ENCODE measurements around the gene UMODL1.
"Not testable (repeated sequence)": the region's sequence is repeated elsewhere in the genome, so short reads cannot be mapped to it uniquely, and the experiment has no call there.

UMODL1 gene

DNA sequence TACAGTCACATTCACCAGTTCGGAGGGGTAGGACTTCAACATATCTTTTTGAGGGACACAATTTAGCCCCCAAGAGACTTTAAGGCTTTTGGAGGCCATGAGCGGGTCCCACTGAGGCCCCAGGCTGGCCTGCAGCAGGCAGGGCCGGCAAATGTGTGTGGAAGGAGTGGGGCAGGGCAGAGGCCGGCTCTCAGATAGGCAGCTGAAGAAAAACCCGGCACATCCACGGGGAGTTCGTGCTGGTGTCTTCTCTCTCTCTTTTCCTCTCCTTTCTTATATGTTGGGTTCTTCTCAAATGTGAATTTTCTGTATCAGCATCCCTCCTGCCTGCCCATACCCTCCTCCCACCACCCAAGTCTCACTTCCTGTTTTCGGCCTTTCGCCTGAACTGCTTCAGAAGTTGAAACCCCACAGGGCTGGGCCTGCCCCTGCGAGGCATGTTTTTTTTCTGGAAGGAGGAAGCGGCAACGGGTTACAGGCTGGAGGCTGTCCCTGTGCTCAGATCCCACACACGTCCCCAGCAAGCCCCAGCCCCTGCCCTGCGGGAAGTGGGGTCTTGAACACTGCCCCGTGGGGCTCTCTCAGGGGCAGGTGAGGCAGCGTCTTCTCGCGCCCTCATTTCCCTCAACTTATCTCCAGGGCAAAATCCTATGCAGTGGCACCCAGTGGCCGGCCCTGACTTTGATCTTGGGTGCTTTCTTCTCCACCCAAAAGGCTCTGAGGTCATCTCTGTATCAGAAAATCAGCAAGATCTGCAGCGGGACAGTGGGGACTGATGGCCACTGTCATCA is 9.7 kb upstream of the UMODL1 start:
- no peak for DNase-seq (ENCODE audit: low read depth)

DNA sequence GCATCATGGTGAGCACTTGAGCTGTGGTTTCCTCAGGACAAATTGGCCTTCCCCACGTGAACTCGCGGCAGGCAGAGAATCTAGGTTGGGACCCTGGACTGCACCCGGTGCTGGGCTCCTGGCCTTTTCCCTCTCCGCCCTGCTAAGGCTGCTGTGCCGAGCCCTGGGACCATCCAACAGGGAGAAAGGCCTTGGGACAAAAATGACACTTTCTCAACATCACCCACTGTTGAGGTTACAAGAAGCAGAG is 9.2 kb upstream of the UMODL1 start:
- DNase-seq (ENCODE audit: low read depth), result no peak

DNA sequence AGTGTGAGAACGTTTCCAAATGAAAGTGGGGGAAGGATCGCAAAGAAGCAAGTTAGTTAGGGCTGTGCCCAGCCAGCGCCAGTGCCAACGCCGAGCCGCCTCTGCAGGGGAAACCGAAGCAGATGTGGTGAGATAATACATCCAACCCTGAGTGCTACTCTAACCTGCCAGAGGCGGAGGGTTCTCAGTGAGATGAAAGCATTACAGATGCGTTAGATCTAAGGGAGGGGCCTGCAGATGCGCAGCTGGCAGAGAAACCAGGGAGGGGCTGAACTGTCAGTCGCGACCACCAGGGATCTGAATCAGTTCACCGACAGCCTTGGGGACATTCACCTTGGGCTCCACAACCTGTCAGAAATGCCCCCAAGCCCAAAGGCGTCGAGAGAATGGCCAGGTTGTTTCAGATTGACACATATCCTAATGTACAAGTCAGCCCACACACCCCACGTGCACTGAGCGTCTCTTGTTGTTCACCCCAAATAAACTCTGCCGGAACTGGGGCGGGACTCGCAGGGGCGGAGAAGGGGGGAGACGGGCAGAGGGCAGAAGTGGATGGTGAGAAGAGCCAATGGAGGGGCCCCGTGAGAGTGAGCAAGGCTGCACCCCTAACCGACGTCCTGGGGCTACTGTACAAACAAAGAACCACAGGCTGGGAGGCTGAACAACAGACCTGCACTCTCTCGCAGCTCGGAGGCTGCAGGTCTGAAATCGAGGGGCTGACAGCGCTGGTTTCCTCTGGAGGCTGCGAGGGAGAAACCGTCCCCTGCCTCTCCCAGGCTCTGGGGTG is 8.7 kb upstream of the UMODL1 start:
- DNase-seq (ENCODE audit: low read depth), result peak; percentile 50

DNA sequence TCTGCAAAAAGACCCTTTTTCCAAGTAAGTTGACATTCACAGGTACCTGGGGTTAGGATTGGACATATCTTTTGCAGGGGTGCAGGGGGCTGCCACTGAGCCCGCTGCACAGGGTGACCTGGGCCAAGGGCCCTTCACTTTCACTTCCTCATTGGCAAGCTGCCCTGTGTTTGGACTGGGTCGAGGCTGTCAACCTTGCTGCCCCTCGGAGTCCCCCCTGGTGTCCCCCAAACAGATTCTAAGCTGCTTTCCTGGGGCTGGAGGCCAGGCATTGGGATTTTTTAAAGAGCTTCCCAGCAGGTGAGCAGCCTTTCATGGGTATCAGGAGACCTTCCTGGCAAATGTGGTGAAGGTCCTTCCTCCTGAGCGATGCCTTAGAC is 7.9 kb upstream of the UMODL1 start:
- no peak for DNase-seq (ENCODE audit: low read depth)

DNA sequence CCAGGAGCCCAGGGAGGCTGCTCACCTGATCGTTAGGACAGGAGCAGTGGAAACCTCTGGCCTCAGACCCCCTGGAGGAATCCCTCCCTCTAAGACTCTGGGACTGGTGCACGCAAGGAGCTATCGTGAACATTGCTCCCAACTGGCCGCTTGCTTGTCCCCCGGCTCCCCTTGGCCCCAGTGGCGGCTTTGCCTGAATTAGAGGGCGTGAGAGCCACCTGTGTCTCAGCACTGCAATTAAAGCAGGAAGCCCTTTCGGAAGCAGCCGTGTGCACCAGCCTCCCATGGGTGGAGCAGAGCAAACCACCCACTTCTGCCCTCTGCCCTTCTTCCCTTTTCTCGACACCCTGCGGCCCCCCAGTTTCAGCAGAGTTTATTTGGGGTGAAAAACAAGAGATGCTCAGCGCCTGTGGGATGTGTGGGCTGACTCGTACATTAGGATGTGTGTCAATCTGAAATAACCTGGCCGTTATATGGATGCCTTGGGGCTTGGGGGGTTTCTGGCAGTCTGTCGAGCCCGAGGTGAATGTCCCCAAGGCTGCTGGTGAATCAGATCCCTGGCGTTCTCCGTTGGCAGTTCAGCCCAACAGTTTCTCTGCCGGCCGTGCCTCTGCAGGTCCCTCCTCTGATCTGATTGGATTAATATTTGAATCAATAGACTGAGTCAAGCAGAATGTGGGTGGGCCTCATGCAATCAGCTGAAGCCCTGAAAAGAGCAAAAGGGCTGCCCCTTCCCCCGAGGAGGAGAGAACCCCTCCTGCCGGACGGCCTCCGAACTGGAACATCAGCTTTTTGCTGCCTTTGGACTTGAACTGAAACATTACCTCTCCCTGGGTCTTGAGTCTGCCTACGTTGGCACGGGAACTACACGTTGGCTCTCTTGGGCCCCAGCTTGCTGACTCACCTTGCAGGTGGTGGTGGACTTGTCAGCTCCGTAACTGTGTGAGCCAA is 7.3 kb upstream of the UMODL1 start:
- DNase-seq (ENCODE audit: low read depth), result no peak

DNA sequence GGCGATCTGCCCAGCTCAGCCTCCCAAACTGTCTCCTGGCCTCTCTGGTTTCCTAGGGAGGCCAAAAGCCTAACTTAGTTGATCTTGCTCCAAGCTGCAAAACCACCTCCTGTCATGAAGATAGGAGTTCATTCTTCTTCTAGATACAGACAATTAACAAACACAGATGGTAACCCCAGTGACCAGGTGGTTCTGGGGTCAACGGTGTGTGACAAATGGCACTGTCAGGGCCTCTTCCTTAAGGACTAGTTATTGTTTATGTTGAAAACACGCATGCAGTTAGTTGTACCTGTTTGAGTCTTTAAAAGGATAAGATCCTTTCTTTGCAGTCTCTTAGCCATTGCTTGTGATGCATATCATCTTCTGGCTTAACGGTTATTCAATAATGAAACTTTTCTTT is 4.6 kb upstream of the UMODL1 start:
- DNase-seq (ENCODE audit: low read depth), result no peak

DNA sequence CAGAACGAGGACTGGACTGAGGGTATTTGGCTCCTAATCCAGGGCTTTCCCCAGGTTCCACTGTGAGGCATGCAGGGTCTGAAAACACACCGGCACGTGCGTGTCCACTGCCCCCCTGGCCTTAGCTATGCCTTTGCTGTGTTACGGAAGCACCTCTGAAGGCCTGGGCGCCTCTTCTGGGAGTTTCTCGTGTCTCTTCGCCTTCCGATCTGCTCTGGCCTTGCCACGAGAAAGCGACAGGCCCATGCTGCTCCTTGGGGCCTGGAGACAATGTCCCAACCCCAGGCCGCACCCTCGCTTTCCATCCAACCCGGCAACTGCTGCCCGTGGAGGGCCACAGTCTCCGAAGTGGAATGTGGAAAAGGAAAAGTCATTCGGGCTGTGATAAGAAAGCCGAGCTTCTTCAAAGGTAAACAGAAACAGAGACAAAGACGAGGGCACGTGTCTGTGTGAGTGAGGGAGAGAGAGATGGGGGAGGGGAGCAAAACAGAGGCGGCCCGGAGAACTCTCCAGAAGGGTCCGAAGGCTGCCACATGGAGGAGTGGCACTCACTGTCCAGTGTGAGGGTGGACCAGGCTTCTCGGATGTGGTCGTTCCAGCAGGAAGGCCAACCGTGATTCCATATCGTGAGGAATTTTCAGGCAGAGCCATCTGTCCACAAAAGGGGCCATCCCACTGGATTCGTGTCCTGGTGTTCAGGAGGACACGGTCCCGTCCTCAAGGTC is 3.4 kb upstream of the UMODL1 start:
- DNase-seq (ENCODE audit: low read depth), result no peak

DNA sequence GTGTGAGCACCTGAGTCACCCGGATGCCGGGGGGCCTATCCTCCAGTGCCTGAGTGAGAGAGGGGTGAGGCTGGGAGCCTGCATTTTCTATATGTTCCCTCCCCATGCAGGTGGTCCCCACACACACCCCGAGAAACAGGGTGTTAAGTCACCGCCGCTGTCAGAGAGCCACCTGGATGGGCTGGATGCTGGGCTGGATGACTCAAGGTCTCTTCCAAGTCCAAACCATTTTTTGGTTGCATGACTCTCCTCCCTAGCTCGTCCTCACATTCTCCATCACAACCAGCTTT is 2.9 kb upstream of the UMODL1 start:
- DNase-seq (ENCODE audit: low read depth), result no peak

DNA sequence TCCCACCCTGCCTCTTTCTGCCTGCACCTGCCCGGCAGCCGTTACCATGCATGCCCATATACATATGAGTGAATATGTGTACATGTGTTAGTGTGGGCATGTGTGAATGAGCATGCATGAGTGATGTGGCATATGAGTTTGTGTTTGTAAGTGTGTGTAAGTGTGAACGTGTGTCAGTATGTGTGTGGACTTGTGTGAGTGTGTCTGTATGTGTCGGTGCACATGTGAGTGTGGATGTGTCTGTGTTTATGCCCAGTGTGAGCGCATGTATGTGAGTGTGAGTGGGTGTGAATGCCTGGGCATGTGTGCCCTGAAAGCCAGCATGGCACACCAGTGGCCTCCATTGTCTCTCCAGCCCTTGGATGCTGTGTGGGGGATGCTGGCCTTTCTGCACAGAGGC is 2.5 kb upstream of the UMODL1 start:
- DNase-seq (ENCODE audit: low read depth), result no peak

DNA sequence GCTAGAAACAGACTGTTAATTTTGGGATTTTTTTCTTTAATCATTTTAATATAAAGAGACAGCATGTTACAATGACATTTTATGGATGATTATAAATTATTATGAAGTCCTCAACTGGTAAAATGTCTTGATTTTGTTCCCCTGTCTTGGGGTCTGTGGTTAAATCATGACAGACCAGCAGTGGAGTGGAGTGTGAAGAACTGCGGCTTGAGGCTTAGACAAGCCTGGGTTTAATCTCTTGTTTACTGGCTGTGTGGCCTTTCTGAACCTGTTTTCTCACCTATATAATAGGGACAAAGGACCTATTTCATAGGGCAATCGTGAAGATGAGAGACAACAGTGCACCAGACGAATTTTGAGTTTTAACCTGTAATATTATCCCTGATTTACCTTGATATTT is 1.8 kb upstream of the UMODL1 start:
- DNase-seq (ENCODE audit: low read depth), result no peak

DNA sequence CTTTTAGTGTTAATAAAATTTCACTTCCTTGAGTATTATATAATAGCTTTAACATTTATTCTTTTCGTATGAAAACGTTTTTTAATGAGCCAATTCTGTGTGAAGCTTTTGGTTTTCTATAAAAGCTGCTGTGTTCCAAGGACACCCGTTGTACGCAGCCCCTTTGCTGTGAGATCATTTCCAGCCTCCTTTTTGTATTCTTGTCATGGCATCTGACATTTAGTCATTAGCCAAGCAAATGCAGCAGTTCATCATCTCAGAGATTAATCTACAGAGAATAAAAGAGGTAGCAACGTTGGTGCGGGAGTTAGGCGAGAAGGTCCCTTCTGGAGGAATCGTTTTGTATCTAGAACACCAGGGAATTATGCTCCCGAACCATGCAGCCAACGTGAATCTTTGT is 1.3 kb upstream of the UMODL1 start:
- no peak for DNase-seq (ENCODE audit: low read depth)

DNA sequence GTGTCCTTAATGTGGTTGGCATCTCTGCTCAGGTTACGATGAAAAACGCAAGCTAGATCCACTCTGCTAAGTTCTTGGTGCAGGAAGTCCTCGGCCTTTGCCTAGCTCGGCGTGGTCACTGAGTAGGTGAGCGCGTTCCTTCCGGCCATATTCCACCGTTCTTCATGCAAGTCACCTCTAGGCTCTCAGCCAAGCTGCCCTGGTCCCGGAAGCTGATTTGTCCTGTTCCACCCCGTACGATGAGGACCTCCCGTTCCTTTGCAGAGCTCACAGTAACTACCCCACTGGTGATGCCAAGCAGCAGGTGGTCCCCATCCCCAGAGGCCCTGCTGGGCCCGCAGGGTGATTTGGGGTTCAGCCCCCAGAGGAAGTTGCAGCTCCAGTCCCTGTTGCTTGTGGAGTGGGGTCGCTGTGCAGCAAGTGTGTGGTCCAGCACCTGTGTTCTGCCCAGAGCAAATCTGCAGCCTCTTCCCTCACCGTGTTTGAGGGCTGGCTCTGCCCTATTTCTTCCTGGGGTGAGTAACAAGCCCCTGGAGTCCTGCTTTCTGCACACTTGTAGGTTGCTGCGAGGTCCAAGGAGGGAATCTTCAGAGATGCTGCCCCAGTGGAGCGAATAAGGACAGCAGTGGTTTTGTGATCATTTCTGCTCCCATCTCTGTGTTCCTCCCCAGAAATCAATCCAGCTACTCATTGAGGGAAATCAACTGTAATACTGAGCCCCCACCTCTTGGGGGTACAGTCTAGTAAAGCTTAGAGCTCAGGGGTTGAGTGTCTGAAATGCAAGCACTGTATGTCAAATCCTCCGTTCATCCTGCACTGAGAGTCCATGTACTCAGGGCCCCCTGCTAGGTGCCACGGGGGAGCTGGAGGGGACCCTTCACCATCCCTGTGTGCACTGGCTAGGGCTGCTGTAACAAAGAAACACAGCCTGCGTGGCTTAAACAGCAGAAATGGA is 2.3 kb downstream of the UMODL1 start:
- DNase-seq (ENCODE audit: low read depth), result no peak

DNA sequence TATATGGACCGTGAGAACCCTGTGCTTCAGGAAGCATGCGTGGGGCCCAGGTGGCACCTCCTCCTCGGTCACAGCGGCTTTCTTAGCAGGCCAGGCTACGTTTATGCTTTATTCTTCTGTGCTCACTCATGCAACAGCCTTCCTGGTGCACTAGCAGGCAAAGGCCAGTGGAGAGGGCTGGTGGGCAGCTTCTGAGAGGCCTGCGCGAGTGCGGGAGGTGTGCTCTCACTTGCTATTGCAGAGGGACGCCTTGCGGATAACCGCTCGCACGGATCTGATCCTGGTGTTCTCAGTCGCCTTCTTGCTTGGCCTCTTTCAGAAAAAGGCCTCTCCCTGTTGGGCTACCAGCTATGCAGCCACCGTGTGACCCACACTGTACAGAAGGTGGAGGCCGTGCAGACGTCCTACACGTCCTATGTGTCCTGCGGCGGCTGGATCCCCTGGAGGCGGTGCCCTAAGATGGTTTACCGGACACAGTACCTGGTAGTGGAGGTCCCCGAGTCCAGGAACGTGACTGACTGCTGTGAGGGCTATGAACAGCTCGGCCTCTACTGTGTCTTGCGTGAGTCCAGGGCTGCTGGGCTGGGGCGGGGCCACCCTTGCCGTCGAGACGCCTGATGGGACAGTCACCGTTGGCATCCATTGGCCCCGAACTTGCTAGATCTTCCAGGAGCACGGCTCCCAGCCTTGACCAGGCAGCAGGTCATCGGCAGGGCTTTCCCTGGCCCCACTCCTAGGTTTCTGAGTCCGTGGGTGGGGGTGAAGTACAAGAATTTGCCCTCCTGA is 4.8 kb downstream of the UMODL1 start:
- DNase-seq (ENCODE audit: low read depth), result no peak

DNA sequence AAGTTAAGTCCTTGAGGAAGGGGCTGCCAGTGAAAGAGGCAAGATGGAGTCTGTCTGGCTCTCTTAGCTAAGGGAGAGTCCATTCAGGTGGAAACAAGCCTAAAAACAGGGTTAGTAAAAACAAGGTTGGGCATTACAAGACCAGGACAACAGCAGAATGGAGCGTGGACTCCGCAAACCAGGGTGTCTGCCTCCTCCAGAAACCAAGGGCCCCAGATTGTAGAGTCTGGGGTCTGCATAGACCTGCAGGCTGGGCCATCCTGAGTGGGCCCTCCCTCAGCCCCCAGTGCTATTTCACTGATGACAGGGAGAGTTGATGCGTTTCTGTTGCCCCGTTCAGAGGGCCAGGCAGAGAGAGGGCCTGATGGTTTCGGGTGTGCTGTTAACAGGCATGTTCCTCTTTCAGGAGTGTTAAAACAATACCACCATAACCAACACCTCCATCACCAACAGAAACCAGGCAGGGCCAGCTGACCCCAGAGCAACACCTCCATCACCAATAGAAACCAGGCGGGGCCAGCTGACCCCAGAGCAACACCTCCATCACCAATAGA is 6.6 kb downstream of the UMODL1 start:
- not testable (repeated sequence) for DNase-seq (ENCODE audit: low read depth)

DNA sequence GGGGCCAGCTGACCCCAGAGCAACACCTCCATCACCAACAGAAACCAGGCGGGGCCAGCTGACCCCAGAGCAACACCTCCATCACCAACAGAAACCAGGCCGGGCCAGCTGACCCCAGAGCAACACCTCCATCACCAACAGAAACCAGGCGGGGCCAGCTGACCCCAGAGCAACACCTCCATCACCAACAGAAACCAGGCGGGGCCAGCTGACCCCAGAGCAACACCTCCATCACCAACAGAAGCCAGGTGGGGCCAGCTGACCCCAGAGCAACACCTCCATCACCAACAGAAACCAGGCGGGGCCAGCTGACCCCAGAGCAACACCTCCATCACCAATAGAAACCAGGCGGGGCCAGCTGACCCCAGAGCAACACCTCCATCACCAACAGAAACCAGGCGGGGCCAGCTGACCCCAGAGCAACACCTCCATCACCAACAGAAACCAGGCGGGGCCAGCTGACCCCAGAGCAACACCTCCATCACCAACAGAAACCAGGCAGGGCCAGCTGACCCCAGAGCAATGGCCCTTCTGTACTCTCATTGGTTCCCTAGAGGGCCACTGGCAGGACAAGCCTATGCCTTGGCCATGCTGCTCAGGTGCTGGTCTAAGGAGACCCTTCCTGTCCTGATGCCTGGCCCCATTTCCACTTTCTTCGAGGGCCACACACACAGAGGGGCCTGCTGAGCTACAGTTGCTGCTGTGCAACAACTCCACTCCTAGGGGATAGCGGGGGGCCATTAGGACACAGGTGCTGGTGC is 7.3 kb downstream of the UMODL1 start:
- DNase-seq (ENCODE audit: low read depth), result not testable (repeated sequence)

DNA sequence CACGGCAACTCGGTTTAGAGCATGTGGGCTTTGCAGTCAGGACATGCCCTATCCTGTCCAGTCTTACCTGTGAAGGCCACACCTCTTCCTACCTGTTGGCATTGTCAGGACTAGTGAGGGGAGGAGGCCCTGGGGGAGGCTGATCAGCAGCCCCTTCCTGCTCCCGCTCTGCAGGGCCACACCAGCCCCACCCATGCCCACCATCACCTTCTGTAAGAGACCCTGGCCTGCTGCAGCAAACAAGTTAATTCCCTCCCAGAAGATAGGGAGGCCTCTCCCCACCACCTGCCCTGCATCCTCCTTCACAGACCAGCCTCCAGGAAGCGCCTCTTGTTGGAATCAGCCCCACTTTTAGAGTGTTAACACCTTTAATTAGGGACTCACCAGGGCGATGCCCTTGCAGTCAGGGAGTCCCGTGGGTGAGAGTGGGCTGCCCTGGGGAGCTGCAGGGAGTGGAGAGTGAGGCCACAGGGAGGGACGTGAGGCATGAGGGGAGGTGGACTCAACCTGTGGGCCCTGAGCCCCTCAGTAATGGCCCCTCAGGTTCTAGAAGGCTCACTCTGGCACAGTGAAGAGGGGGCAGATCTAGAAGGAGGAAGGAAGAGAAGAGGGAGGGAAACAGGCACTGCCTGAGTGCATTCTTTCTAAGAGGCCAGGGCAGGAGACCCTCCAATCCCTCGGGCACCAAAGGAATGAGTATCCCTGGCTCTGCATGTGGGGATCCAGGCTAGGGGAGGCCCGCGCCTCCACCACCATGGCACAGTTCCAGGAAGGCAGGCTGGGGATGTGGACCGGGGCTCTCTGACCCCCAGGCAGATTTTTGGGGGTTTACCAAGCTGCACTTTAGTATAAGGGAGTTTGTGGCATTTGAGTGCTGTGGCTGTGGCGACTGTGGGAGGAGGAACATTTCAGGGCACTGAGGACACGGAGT is 8.2 kb downstream of the UMODL1 start:
- DNase-seq (ENCODE audit: low read depth), result no peak

DNA sequence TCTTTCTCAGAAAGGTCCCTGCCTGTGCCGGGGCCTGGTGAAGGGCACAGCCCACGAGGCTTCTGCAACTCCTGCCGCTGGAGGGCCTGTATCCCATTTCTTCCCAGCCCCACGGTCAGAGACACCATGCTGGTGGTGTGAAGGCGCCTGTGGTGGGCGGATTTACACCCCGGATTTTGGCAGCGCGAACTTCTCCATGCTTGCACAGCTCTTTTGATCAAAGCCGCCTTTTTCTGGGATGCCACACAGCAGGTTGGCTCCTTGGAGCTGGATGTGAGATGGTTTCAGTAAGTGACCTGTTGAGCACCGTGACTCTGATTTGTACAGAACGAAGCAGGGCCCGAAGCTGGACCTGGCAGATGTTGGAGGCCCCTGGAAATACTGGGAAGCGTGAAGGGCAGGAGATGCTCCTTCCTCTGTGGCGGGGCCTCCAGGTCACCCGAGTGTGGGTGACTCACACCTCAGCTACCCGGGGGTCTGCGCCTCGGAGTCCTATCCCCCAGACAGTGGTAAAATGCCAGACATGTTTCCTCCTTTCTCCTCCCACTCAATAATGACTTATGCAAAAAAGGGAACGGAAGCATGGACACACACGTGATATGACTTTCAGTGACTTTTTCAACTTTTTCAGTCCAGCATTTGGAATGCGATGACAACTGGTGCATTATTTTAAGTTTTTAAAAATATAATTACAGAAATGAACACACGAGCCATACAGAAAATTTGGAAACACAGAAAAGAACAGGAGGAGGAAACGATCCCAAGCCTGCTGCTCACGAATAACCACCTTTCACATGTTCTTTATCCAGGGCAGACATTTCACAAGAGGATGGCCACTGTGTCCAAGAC is 9.0 kb downstream of the UMODL1 start:
- DNase-seq (ENCODE audit: low read depth), result no peak

Data from stimulated activated CD8-positive, alpha-beta memory T cell treated with anti-CD3 and anti-CD28 coated beads, Interleukin-7, amount 100 ng/mL, for 24 hours (primary cell).